ENCODE results near the gene ZBTB9. TPM values are rescaled to one million over a fixed set of nuclear protein-coding genes. Genes with fewer than 3 reads are reported as not detected.
"Not testable (repeated sequence)": the region's sequence is repeated elsewhere in the genome, so short reads cannot be mapped to it uniquely, and the experiment has no call there.

ZBTB9 gene
- total RNA-seq, 2 donors from 2014 or later, result 18.0 to 20.6 TPM

DNA sequence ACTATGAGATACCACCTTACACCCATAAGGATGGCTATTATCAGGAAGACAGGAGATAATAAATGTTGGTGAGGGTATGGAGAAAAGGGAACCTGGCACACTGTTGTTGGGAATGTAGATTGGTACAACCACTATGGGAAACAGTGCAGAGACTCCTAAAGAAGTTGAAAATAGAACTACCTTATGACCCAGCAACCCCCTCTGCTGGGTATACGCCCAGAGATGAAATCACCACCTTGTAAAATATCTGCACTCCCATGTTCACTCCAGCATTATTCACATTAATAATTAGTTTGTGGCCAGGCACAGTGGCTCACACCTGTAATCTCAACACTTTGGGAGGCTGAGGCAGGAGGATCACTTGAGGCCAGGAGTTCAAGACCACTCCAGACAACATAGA is 26.8 kb downstream of the ZBTB9 start:
- no peak overlapping the region for H3K4me3 ChIP-seq (ENCODE audit: low read length)
- no peaks in the 10 kb centered on the region for H3K9me3 ChIP-seq (ENCODE audit: control insufficient read depth, low read length)
- no peaks in the 10 kb centered on the region for H3K36me3 ChIP-seq (ENCODE audit: control insufficient read depth, insufficient read depth, low read length)
- Mint-ChIP-seq H3K4me1 (no peaks in the 10 kb centered on the region), H3K36me3 (ENCODE audit: low read depth) (no peaks in the 10 kb centered on the region), H3K4me3 (no peak overlapping the region), H3K27ac (no peak overlapping the region), H3K9me3 (peaks cover 4% of the 10 kb centered on the region), H3K27me3 (ENCODE audit: insufficient read depth) (peaks cover 12% of the 10 kb centered on the region)
- H3K9ac ChIP-seq (ENCODE audit: extremely low read depth, low read length, poor library complexity, severe bottlenecking), result no peak overlapping the region
- TF ChIP-seq, protein P1, sequence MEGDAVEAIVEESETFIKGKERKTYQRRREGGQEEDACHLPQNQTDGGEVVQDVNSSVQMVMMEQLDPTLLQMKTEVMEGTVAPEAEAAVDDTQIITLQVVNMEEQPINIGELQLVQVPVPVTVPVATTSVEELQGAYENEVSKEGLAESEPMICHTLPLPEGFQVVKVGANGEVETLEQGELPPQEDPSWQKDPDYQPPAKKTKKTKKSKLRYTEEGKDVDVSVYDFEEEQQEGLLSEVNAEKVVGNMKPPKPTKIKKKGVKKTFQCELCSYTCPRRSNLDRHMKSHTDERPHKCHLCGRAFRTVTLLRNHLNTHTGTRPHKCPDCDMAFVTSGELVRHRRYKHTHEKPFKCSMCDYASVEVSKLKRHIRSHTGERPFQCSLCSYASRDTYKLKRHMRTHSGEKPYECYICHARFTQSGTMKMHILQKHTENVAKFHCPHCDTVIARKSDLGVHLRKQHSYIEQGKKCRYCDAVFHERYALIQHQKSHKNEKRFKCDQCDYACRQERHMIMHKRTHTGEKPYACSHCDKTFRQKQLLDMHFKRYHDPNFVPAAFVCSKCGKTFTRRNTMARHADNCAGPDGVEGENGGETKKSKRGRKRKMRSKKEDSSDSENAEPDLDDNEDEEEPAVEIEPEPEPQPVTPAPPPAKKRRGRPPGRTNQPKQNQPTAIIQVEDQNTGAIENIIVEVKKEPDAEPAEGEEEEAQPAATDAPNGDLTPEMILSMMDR (conservative IDR thresholded peaks at IDR 0.05), result no peak
- H3K27ac ChIP-seq (ENCODE audit: low read depth, low read length), result no peak overlapping the region
- WGBS, 2 experiments (ENCODE audit: insufficient coverage in 1 of 2, insufficient read length in 1 of 2), result 84% methylated on average over 1 of the region's 1 CpG; no CpG with 5 or more reads in 1 of the 2 experiments
- H3K4me1 ChIP-seq (ENCODE audit: control insufficient read depth, insufficient read depth, low read length), result no peaks in the 10 kb centered on the region
- no peak for DNase-seq
- no peaks in the 10 kb centered on the region for H3K27me3 ChIP-seq (ENCODE audit: control insufficient read depth, insufficient read depth, low read length, poor library complexity, severe bottlenecking)

DNA sequence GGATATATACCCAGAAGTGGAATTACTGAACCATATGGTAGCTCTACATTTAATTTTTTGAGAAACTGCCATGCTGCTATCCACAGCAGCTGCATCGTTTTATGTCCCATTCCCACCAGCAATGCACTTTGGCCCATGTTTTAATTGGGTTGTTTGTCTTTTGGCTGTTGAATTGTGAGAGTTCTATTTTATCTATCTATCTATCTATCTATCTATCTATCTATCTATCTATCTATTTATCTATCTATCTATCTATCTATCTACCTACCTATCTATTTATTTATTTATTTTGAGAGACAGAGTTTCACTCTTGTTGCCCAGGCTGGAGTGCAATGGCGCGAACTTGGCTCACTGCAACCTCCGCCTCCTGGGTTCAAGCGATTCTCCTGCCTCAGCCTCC is 28.2 kb downstream of the ZBTB9 start:
- not testable (repeated sequence) for H3K4me3 Mint-ChIP-seq, H3K9me3 Mint-ChIP-seq

DNA sequence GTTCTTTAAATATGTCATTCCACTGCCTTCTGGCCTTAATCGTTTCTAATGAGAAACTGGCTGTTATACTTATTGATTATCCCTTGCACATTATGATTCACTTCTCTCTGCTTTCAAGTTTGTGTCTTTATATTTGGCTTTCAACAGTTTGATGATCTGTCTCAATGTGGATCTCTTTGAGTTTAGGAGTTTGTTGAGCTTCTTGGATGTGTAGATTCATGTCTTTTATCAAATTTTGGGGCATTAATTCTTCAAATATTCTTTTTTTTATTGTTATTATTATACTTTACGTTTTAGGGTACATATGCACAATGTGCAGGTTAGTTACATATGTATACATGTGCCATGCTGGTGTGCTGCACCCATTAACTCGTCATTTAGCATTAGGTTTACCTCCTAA is 29.3 kb downstream of the ZBTB9 start:
- Histone ChIP-seq H3K27ac (ENCODE audit: low read depth, low read length) (no peak overlapping the region), H3K36me3 (ENCODE audit: control insufficient read depth, insufficient read depth, low read length) (no peaks in the 10 kb centered on the region), H3K9ac (ENCODE audit: extremely low read depth, low read length, poor library complexity, severe bottlenecking) (no peak overlapping the region), H3K4me3 (ENCODE audit: low read length) (no peak overlapping the region), H3K4me1 (ENCODE audit: control insufficient read depth, insufficient read depth, low read length) (no peaks in the 10 kb centered on the region), H3K27me3 (ENCODE audit: control insufficient read depth, insufficient read depth, low read length, poor library complexity, severe bottlenecking) (no peaks in the 10 kb centered on the region), H3K9me3 (ENCODE audit: control insufficient read depth, low read length) (no peaks in the 10 kb centered on the region)
- H3K27me3 Mint-ChIP-seq (ENCODE audit: insufficient read depth), result peaks cover 19% of the 10 kb centered on the region
- H3K4me3 Mint-ChIP-seq, result no peak overlapping the region
- TF ChIP-seq, protein P1 (conservative IDR thresholded peaks at IDR 0.05), result no peak
- no peak overlapping the region for H3K27ac Mint-ChIP-seq
- H3K36me3 Mint-ChIP-seq (ENCODE audit: low read depth), result peaks cover 2% of the 10 kb centered on the region
- no peak for DNase-seq
- H3K4me1 Mint-ChIP-seq, result peaks cover 4% of the 10 kb centered on the region
- 67 to 79% methylated on average over 1 of the region's 3 CpGs for WGBS, 2 experiments (ENCODE audit: insufficient coverage in 1 of 2, insufficient read length in 1 of 2)
- H3K9me3 Mint-ChIP-seq, result peaks cover 10% of the 10 kb centered on the region

More for the DNA sequence above, 28.2 kb downstream of the ZBTB9 start:
- not testable (repeated sequence) for DNase-seq; H3K27ac Mint-ChIP-seq; H3K36me3 Mint-ChIP-seq (ENCODE audit: low read depth); H3K9me3 ChIP-seq (ENCODE audit: control insufficient read depth, low read length); H3K36me3 ChIP-seq (ENCODE audit: control insufficient read depth, insufficient read depth, low read length); H3K27ac ChIP-seq (ENCODE audit: low read depth, low read length); H3K4me1 Mint-ChIP-seq; H3K27me3 ChIP-seq (ENCODE audit: control insufficient read depth, insufficient read depth, low read length, poor library complexity, severe bottlenecking); H3K4me3 ChIP-seq (ENCODE audit: low read length); H3K4me1 ChIP-seq (ENCODE audit: control insufficient read depth, insufficient read depth, low read length); H3K9ac ChIP-seq (ENCODE audit: extremely low read depth, low read length, poor library complexity, severe bottlenecking)
- H3K27me3 Mint-ChIP-seq (ENCODE audit: insufficient read depth), result peaks cover 16% of the 10 kb centered on the region
- 85 to 100% methylated on average over 2 to 5 of the region's 5 CpGs for WGBS, 2 experiments (ENCODE audit: insufficient coverage in 1 of 2, insufficient read length in 1 of 2)

DNA sequence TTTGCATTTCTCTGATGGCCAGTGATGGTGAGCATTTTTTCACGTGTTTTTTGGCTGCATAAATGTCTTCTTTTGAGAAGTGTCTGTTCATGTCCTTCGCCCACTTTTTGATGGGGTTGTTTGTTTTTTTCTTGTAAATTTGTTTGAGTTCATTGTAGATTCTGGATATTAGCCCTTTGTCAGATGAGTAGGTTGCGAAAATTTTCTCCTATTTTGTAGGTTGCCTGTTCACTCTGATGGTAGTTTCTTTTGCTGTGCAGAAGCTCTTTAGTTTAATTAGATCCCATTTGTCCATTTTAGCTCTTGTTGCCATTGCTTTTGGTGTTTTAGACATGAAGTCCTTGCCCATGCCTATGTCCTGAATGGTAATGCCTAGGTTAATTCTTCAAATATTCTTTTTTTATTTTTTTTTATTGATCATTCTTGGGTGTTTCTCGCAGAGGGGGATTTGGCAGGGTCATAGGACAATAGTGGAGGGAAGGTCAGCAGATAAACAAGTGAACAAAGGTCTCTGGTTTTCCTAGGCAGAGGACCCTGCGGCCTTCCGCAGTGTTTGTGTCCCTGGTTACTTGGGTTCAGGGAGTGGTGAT is 30.4 kb downstream of the ZBTB9 start:
- not testable (repeated sequence) for H3K27ac Mint-ChIP-seq
- peaks cover 16% of the 10 kb centered on the region for H3K27me3 Mint-ChIP-seq (ENCODE audit: insufficient read depth)

DNA sequence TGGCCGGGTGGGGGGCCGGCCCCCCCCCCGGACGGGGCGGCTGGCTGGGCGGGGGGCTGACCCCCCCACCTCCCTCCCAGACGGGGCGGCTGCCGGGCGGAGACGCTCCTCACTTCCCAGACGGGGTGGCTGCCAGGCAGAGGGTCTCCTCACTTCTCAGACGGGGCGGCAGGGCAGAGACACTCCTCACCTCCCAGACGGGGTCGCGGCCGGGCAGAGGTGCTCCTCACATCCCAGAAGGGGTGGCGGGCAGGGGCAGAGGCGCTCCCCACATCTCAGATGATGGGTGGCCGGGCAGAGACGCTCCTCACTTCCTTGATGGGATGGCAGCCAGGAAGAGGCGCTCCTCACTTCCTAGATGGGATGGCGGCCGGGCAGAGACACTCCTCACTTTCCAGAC is 31.3 kb downstream of the ZBTB9 start:
- peaks cover 16% of the 10 kb centered on the region for H3K27me3 Mint-ChIP-seq (ENCODE audit: insufficient read depth)

More for the DNA sequence above, 30.4 kb downstream of the ZBTB9 start:
- H3K27me3 ChIP-seq (ENCODE audit: control insufficient read depth, insufficient read depth, low read length, poor library complexity, severe bottlenecking); DNase-seq; H3K27ac ChIP-seq (ENCODE audit: low read depth, low read length); H3K9me3 ChIP-seq (ENCODE audit: control insufficient read depth, low read length); H3K36me3 ChIP-seq (ENCODE audit: control insufficient read depth, insufficient read depth, low read length); H3K4me1 Mint-ChIP-seq; H3K4me3 Mint-ChIP-seq; H3K4me1 ChIP-seq (ENCODE audit: control insufficient read depth, insufficient read depth, low read length); H3K4me3 ChIP-seq (ENCODE audit: low read length); H3K9ac ChIP-seq (ENCODE audit: extremely low read depth, low read length, poor library complexity, severe bottlenecking); H3K36me3 Mint-ChIP-seq (ENCODE audit: low read depth): not testable (repeated sequence)
- 50% methylated on average over 2 of the region's 6 CpGs; no CpG with 5 or more reads in 1 of the 2 experiments for WGBS, 2 experiments (ENCODE audit: insufficient coverage in 1 of 2, insufficient read length in 1 of 2)
- H3K9me3 Mint-ChIP-seq, result peaks cover 10% of the 10 kb centered on the region

More for the DNA sequence above, 31.3 kb downstream of the ZBTB9 start:
- H3K9ac ChIP-seq (ENCODE audit: extremely low read depth, low read length, poor library complexity, severe bottlenecking); H3K27ac Mint-ChIP-seq; H3K36me3 ChIP-seq (ENCODE audit: control insufficient read depth, insufficient read depth, low read length); H3K4me1 ChIP-seq (ENCODE audit: control insufficient read depth, insufficient read depth, low read length); H3K4me3 ChIP-seq (ENCODE audit: low read length); DNase-seq; H3K36me3 Mint-ChIP-seq (ENCODE audit: low read depth); H3K27me3 ChIP-seq (ENCODE audit: control insufficient read depth, insufficient read depth, low read length, poor library complexity, severe bottlenecking); H3K27ac ChIP-seq (ENCODE audit: low read depth, low read length); H3K4me1 Mint-ChIP-seq; H3K4me3 Mint-ChIP-seq; H3K9me3 ChIP-seq (ENCODE audit: control insufficient read depth, low read length): not testable (repeated sequence)
- WGBS, 2 experiments (ENCODE audit: insufficient coverage in 1 of 2, insufficient read length in 1 of 2), result 89% methylated on average over 15 of the region's 25 CpGs; no CpG with 5 or more reads in 1 of the 2 experiments
- peaks cover 10% of the 10 kb centered on the region for H3K9me3 Mint-ChIP-seq

Measured in endodermal cell (in vitro differentiated cells).